HUDEP-2 (cell line): ENCODE measurements around the gene CCR5.
"Not testable (repeated sequence)": the region's sequence is repeated elsewhere in the genome, so short reads cannot be mapped to it uniquely, and the experiment has no call there.

Experiments
- DNase-seq, 76 experiments: peaks; one replicate each; lab custom pipeline; 2025; ENCODE audit not compliant: unreplicated experiment in 76 of 76; lab: John Stamatoyannopoulos, UW

CCR5 gene

GRCh38 chr3:46370839-46371518, at the start of gene CCR5:
Gene CCR5 (plus strand): TSS chr3:46370946. CDS start chr3:46372903, 1,957 bp downstream.
- no peak for DNase-seq

GRCh38 chr3:46321461-46322104, 49.2 kb upstream of the CCR5 start:
- no peak for DNase-seq

- DNase-seq, result no peak
Measured at GRCh38 chr3:46324036-46324435, 46.7 kb upstream of the CCR5 start.

GRCh38 chr3:46325645-46326300, 45.0 kb upstream of the CCR5 start:
- no peak for DNase-seq

- DNase-seq, result not testable (repeated sequence)
Measured at GRCh38 chr3:46330676-46331075, 40.1 kb upstream of the CCR5 start.

- no peak for DNase-seq
Measured at GRCh38 chr3:46334741-46335478, 35.8 kb upstream of the CCR5 start.

- DNase-seq, result no peak
Measured at GRCh38 chr3:46335541-46335940, 35.2 kb upstream of the CCR5 start.

- DNase-seq, result no peak
Measured at GRCh38 chr3:46337911-46338310, 32.8 kb upstream of the CCR5 start.

- DNase-seq, result no peak
Measured at GRCh38 chr3:46338840-46339239, 31.9 kb upstream of the CCR5 start.

- DNase-seq, result no peak
Measured at GRCh38 chr3:46344476-46344875, 26.3 kb upstream of the CCR5 start.

GRCh38 chr3:46348823-46349482, 21.8 kb upstream of the CCR5 start:
- no peak for DNase-seq

- DNase-seq, result no peak
Measured at GRCh38 chr3:46349484-46350261, 21.1 kb upstream of the CCR5 start.

GRCh38 chr3:46350262-46350565, 20.5 kb upstream of the CCR5 start:
- no peak for DNase-seq

GRCh38 chr3:46351646-46352045, 19.1 kb upstream of the CCR5 start:
- DNase-seq, result no peak

GRCh38 chr3:46353090-46353489, 17.7 kb upstream of the CCR5 start:
- DNase-seq, result no peak

- DNase-seq, result no peak
Measured at GRCh38 chr3:46353647-46354410, 16.9 kb upstream of the CCR5 start, which contains the start of gene CCR2. Gene CCR2 (plus strand): TSS chr3:46354111. CDS start chr3:46357528, 3,417 bp downstream.

- DNase-seq, result no peak
Measured at GRCh38 chr3:46354478-46354877, 16.3 kb upstream of the CCR5 start.

GRCh38 chr3:46354984-46355383, 15.8 kb upstream of the CCR5 start:
- DNase-seq, result no peak

GRCh38 chr3:46356276-46356675, 14.5 kb upstream of the CCR5 start:
- DNase-seq, result no peak
